ENCODE data around the gene MAGOH. TPM values are rescaled to one million over a fixed set of nuclear protein-coding genes. Genes with fewer than 3 reads are reported as not detected.

The MAGOH gene
- total RNA-seq, 1 experiment from 2014 or later: 75.7 TPM

DNA sequence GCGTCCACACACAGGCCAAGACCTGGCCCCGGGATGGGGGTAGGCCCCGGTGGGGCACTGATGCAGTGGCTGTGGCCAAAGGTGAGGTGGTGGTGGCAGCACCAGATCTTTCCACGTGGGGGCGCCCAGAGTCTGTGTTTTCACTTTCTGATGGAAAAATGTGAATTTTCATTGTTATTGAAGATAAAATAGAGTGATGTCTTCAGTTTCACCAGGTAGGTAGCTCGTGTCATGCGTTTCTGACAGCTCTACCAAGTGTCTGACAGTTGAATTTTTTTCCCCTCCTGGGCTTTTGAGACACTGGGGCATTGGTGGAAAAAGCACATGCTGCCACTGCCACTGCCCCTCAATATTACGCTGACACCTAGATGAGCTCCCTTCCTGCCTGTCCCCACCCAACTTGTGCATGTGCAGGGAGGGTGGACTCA, 40.0 kb upstream of the MAGOH start:
- H3K27ac ChIP-seq: no peak overlapping the region
- peaks cover 15% of the 10 kb centered on the region; the same call in 1 of the 2 replicates for H3F3A ChIP-seq (ENCODE audit: insufficient read depth, low read depth)
- intact Hi-C loops (cut with micrococcal nuclease; ENCODE audit: unreplicated experiment): loop anchor here (1.0 to 10.0 kb wide), 2 partner anchors 115 to 196 kb away; no protein-coding TSS in a partner anchor
- H3K4me3 ChIP-seq: no peak overlapping the region
- peaks cover 10% of the 10 kb centered on the region; the same call in 1 of the 2 replicates for H3K4me1 ChIP-seq (replicated peaks; ENCODE audit: insufficient read depth)
- ChIA-PET CTCF (interaction anchor here (0.7 to 2.3 kb wide), 3 partner anchors 9 to 458 kb away, joined by 3 to 18 read pairs (median 12); no protein-coding TSS in a partner anchor), POLR2A (ENCODE audit: unreplicated experiment) (no interaction called here)
- H3K9me3 ChIP-seq (ENCODE audit: insufficient read depth, low read depth): no peaks in the 10 kb centered on the region
- no TSS peak for BruUV-seq (replicated peaks)
- no peak overlapping the region for H2AFZ ChIP-seq
- no peaks in the 10 kb centered on the region; the same call in 1 of the 2 replicates for H3K36me3 ChIP-seq (ENCODE audit: low read depth)
- no peak overlapping the region for H3K4me2 ChIP-seq
- H3K9me2 ChIP-seq (ENCODE audit: insufficient read depth): no peaks in the 10 kb centered on the region
- TF ChIP-seq EZH2 (IDR thresholded peaks at IDR 0.05; ENCODE audit: low read depth): no peak
- TF ChIP-seq, protein P1, sequence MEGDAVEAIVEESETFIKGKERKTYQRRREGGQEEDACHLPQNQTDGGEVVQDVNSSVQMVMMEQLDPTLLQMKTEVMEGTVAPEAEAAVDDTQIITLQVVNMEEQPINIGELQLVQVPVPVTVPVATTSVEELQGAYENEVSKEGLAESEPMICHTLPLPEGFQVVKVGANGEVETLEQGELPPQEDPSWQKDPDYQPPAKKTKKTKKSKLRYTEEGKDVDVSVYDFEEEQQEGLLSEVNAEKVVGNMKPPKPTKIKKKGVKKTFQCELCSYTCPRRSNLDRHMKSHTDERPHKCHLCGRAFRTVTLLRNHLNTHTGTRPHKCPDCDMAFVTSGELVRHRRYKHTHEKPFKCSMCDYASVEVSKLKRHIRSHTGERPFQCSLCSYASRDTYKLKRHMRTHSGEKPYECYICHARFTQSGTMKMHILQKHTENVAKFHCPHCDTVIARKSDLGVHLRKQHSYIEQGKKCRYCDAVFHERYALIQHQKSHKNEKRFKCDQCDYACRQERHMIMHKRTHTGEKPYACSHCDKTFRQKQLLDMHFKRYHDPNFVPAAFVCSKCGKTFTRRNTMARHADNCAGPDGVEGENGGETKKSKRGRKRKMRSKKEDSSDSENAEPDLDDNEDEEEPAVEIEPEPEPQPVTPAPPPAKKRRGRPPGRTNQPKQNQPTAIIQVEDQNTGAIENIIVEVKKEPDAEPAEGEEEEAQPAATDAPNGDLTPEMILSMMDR (conservative IDR thresholded peaks at IDR 0.05): peak; percentile 88
- no peaks in the 10 kb centered on the region for H3K79me2 ChIP-seq (ENCODE audit: low read depth)
- H4K20me1 ChIP-seq (ENCODE audit: insufficient read depth): peaks cover 8% of the 10 kb centered on the region; the same call in 1 of the 2 replicates
- peak in 1 of 2 experiments; percentile 63 for DNase-seq
- no peaks in the 10 kb centered on the region for H3K27me3 ChIP-seq (ENCODE audit: insufficient read depth, low read depth)

GRCh38 chr1:53277326-53277725, 39.0 kb upstream of the MAGOH start:
- no peaks in the 10 kb centered on the region; the same call in 1 of the 2 replicates for H3K36me3 ChIP-seq (ENCODE audit: low read depth)
- POLR2A ChIA-PET (ENCODE audit: unreplicated experiment): no interaction called here
- DNase-seq: no peak
- H3K9me3 ChIP-seq (ENCODE audit: insufficient read depth, low read depth): no peaks in the 10 kb centered on the region
- peaks cover 14% of the 10 kb centered on the region; the same call in 1 of the 2 replicates for H3K4me1 ChIP-seq (replicated peaks; ENCODE audit: insufficient read depth)
- no peaks in the 10 kb centered on the region for H3K79me2 ChIP-seq (ENCODE audit: low read depth)
- H3K9me2 ChIP-seq (ENCODE audit: insufficient read depth): no peaks in the 10 kb centered on the region
- no peak overlapping the region for H3K4me3 ChIP-seq
- no TSS peak for BruUV-seq (replicated peaks)
- CTCF ChIA-PET: interaction anchor here (2.3 kb wide), 1 partner anchor 116 kb away, joined by 18 read pairs; no protein-coding TSS in a partner anchor
- no peak overlapping the region for H2AFZ ChIP-seq
- H3F3A ChIP-seq (ENCODE audit: insufficient read depth, low read depth): peaks cover 15% of the 10 kb centered on the region; the same call in 1 of the 2 replicates
- intact Hi-C loops (cut with micrococcal nuclease; ENCODE audit: unreplicated experiment): loop anchor here (10.0 kb wide), 1 partner anchor 197 kb away; no protein-coding TSS in a partner anchor
- no peak overlapping the region for H3K27ac ChIP-seq
- TF ChIP-seq, protein P1 (conservative IDR thresholded peaks at IDR 0.05): no peak
- no peak for TF ChIP-seq EZH2 (IDR thresholded peaks at IDR 0.05; ENCODE audit: low read depth)
- no peaks in the 10 kb centered on the region for H3K27me3 ChIP-seq (ENCODE audit: insufficient read depth, low read depth)
- H3K4me2 ChIP-seq: no peak overlapping the region
- H4K20me1 ChIP-seq (ENCODE audit: insufficient read depth): peaks cover 11% of the 10 kb centered on the region; the same call in 1 of the 2 replicates

DNA sequence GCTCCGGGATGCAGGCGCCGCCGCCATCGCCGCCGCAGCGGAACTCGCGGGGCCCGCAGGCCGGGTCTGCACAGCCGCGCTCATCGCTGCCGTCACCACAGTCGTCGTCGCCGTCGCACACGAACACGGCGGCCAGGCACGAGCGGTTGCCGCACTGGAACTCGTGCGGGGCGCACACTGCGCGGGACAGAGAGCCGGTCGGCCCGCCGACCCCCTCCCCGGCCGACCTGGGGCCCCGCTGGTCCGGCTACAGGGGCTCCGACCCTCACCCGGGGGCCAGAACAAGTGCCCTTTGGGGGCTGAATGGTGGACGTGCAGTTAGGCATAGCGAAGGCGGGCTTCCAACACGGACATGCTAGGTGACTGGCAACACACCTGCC, 38.6 kb upstream of the MAGOH start:
- no peaks in the 10 kb centered on the region; the same call in 1 of the 2 replicates for H3K36me3 ChIP-seq (ENCODE audit: low read depth)
- intact Hi-C loops (cut with micrococcal nuclease; ENCODE audit: unreplicated experiment): loop anchor here (10.0 kb wide), 1 partner anchor 198 kb away; no protein-coding TSS in a partner anchor
- no TSS peak for BruUV-seq (replicated peaks)
- DNase-seq: no peak
- H3K79me2 ChIP-seq (ENCODE audit: low read depth): no peaks in the 10 kb centered on the region
- TF ChIP-seq EZH2 (IDR thresholded peaks at IDR 0.05; ENCODE audit: low read depth): no peak
- TF ChIP-seq, protein P1 (conservative IDR thresholded peaks at IDR 0.05): no peak
- H3F3A ChIP-seq (ENCODE audit: insufficient read depth, low read depth): peaks cover 15% of the 10 kb centered on the region; the same call in 1 of the 2 replicates
- no peak overlapping the region for H3K27ac ChIP-seq
- H3K4me2 ChIP-seq: no peak overlapping the region
- no peaks in the 10 kb centered on the region for H3K9me3 ChIP-seq (ENCODE audit: insufficient read depth, low read depth)
- ChIA-PET POLR2A (ENCODE audit: unreplicated experiment) (no interaction called here), CTCF (no interaction called here)
- no peaks in the 10 kb centered on the region for H3K9me2 ChIP-seq (ENCODE audit: insufficient read depth)
- H2AFZ ChIP-seq: no peak overlapping the region
- H3K4me1 ChIP-seq (replicated peaks; ENCODE audit: insufficient read depth): peaks cover 14% of the 10 kb centered on the region; the same call in 1 of the 2 replicates
- peaks cover 11% of the 10 kb centered on the region; the same call in 1 of the 2 replicates for H4K20me1 ChIP-seq (ENCODE audit: insufficient read depth)
- H3K4me3 ChIP-seq: no peak overlapping the region
- no peaks in the 10 kb centered on the region for H3K27me3 ChIP-seq (ENCODE audit: insufficient read depth, low read depth)
